GM12891 (cell line): ENCODE data around the gene DAB2IP.

Experiments
- PAX5 ChIP-seq: IDR thresholded peaks from 2 replicates; pipeline ENCODE4 v1.6.1; 2011; ENCODE audit warnings: low read length, moderate library complexity, mild to moderate bottlenecking; ENCODE audit not compliant: insufficient read depth, severe bottlenecking
- POLR2A ChIP-seq: IDR thresholded peaks from 2 replicates; pipeline ENCODE4 v1.6.1; 2011; ENCODE audit warnings: low read depth, low read length, control low read depth
- POLR2AphosphoS5 ChIP-seq: IDR thresholded peaks from 2 replicates; pipeline ENCODE4 v1.6.1; 2011; ENCODE audit warnings: low read depth, low read length, control low read depth
- TAF1 ChIP-seq: IDR thresholded peaks from 2 replicates; pipeline ENCODE4 v1.6.1; 2011; ENCODE audit warnings: low read depth, low read length, control low read depth

- TF ChIP-seq POLR2AphosphoS5 (no peak), TAF1 (no peak), POLR2A (no peak), PAX5 (no peak)
Observed at GRCh38 chr9:121816845-121817450, 165.5 kb downstream of the DAB2IP start.
